HCT116 (cell line): Measurements from ENCODE around the gene MTMR12. TPM values are rescaled to one million over a fixed set of nuclear protein-coding genes. Genes with fewer than 3 reads are reported as not detected.

Experiments
- ATAC-seq: fragments of 200-7000 bp; cut with Tn5 transposase; 2 replicates; pipeline ENCODE4 v1.9.1; 2020; ENCODE audit warnings: mild to moderate bottlenecking, moderate library complexity
- BruUV-seq: library from RNA; stranded (reverse); fragments of 400-500 nt; replicated peaks from 2 replicates; lab custom pipeline; 2021; lab: Mats Ljungman, UMichigan
- CTCF ChIA-PET: fragments of 300-600 bp; sonication (Branson Sonifier 250); formaldehyde crosslinking; loops from one replicate; lab custom pipeline; 2021; ENCODE audit warnings: antibody characterized with exemption; lab: Charles Lee
- POLR2A ChIA-PET: fragments of 300-600, 350-600 bp; sonication (Branson Sonifier 250); formaldehyde crosslinking; loops from one replicate; lab custom pipeline; 2021; ENCODE audit warnings: antibody characterized with exemption; lab: Charles Lee
- RAD21 ChIA-PET, 2 experiments: fragments of 300-600 bp; sonication (Branson Sonifier 250); formaldehyde crosslinking; loops; one replicate each; lab custom pipeline; 2023; ENCODE audit warnings: low total read pairs in 2 of 2; ENCODE audit not compliant: uncharacterized antibody in 2 of 2, unreplicated experiment in 2 of 2, low non-redundant PET in 1 of 2; lab: Charles Lee
- DNase-seq: peaks from one replicate; pipeline ENCODE4 v3.0.0-alpha.2; 2010; ENCODE audit warnings: low read depth, low spot score
- H2AFZ ChIP-seq: fragments of 200-600 bp; shearing (Covaris generic), sonication (generic); 2 replicates; pipeline ENCODE4 v1.6.1; 2017; ENCODE audit warnings: low read depth, mixed run types, mixed read lengths, antibody characterized with exemption, low read length; ENCODE audit not compliant: poor library complexity, severe bottlenecking
- H3K27ac ChIP-seq: 2 replicates; pipeline ENCODE4 v1.5.1; 2012; ENCODE audit warnings: low read depth, low read length
- H3K27me3 ChIP-seq: fragments of 200-600 bp; sonication (generic); 2 replicates; pipeline ENCODE4 v1.6.1; 2016; ENCODE audit warnings: mixed run types, low read length, mixed read lengths; ENCODE audit not compliant: insufficient read depth
- H3K36me3 ChIP-seq, 2 experiments: fragments of 200-500 bp in 1 of 2; fragments of 200-600 bp in 1 of 2; sonication (Bioruptor generic) in 1 of 2; sonication (generic) in 1 of 2; 2 replicates each; pipeline versions ENCODE4 v1.5.1 to v1.6.1; 2014 to 2016; ENCODE audit warnings: low read length in 2 of 2, inconsistent platforms in 1 of 2, mixed read lengths in 1 of 2, mixed run types in 1 of 2; ENCODE audit not compliant: insufficient read depth in 2 of 2, control insufficient read depth in 1 of 2
- H3K4me1 ChIP-seq, 2 experiments: fragments of 200-600 bp in 1 of 2; sonication (generic) in 1 of 2; 2 replicates each; pipeline versions ENCODE4 v1.5.1 to v1.6.1; 2012 to 2017; ENCODE audit warnings: low read length in 2 of 2, inconsistent platforms in 1 of 2, mild to moderate bottlenecking in 1 of 2, mixed read lengths in 1 of 2, mixed run types in 1 of 2, moderate library complexity in 1 of 2; ENCODE audit not compliant: insufficient read depth in 2 of 2, control insufficient read depth in 1 of 2
- H3K4me2 ChIP-seq: fragments of 200-600 bp; sonication (generic); 2 replicates; pipeline ENCODE4 v1.6.1; 2017; ENCODE audit warnings: mixed run types, low read length, mixed read lengths
- H3K4me3 ChIP-seq, 2 experiments: fragments of 200-600 bp in 1 of 2; sonication (generic) in 1 of 2; replicated peaks in 1 of 2; 2 replicates each; pipeline ENCODE4 v1.5.1; 2011 to 2016; ENCODE audit warnings: low read length in 2 of 2, control low read depth in 1 of 2, low read depth in 1 of 2, mild to moderate bottlenecking in 1 of 2, mixed read lengths in 1 of 2, mixed run types in 1 of 2
- H3K79me2 ChIP-seq: fragments of 200-600 bp; sonication (generic); 2 replicates; pipeline ENCODE4 v1.6.1; 2017; ENCODE audit warnings: mild to moderate bottlenecking, mixed run types, low read length, moderate library complexity, mixed read lengths; ENCODE audit not compliant: insufficient read depth
- H3K9ac ChIP-seq: fragments of 200-600 bp; sonication (generic); 2 replicates; pipeline ENCODE4 v1.6.1; 2016; ENCODE audit warnings: low read length, mixed read lengths
- H3K9me2 ChIP-seq: fragments of 200-600 bp; sonication (generic), shearing (Covaris generic); 2 replicates; pipeline ENCODE4 v1.6.1; 2017; ENCODE audit warnings: mixed run types, mild to moderate bottlenecking, moderate library complexity; ENCODE audit not compliant: insufficient read depth
- H3K9me3 ChIP-seq, 2 experiments: fragments of 200-500 bp in 1 of 2; fragments of 200-600 bp in 1 of 2; sonication (Bioruptor generic) in 1 of 2; sonication (generic) in 1 of 2; 2 replicates each; pipeline ENCODE4 v1.6.1; 2014 to 2017; ENCODE audit warnings: low read length in 2 of 2, mixed read lengths in 2 of 2, inconsistent platforms in 1 of 2, low read depth in 1 of 2, mild to moderate bottlenecking in 1 of 2, mixed run types in 1 of 2, moderate library complexity in 1 of 2; ENCODE audit not compliant: control insufficient read depth in 1 of 2, insufficient read depth in 1 of 2
- H4K20me1 ChIP-seq: fragments of 200-600 bp; sonication (generic), shearing (Covaris generic); 2 replicates; pipeline ENCODE4 v1.6.1; 2017; ENCODE audit warnings: mixed run types, mild to moderate bottlenecking, moderate library complexity; ENCODE audit not compliant: insufficient read depth
- CBX3 ChIP-seq: IDR thresholded peaks from 2 replicates; pipeline ENCODE4 v1.6.1; 2012; ENCODE audit warnings: low read depth
- EGR1 ChIP-seq: IDR thresholded peaks from 2 replicates; pipeline ENCODE4 v1.6.1; 2012; ENCODE audit warnings: low read depth
- ELF1 ChIP-seq: IDR thresholded peaks from 2 replicates; pipeline ENCODE4 v1.6.1; 2012; ENCODE audit warnings: low read depth, borderline replicate concordance
- EZH2 ChIP-seq: fragments of 200-600 bp; sonication (generic); IDR thresholded peaks from 2 replicates; pipeline ENCODE4 v1.6.1; 2017; ENCODE audit warnings: antibody characterized with exemption, mixed run types
- JUND ChIP-seq: IDR thresholded peaks from 2 replicates; pipeline ENCODE4 v1.6.1; 2012
- POLR2A ChIP-seq: IDR thresholded peaks from 2 replicates; pipeline ENCODE4 v1.7.0; 2011; ENCODE audit warnings: borderline replicate concordance; ENCODE audit not compliant: insufficient read depth, insufficient read length; ENCODE audit errors: extremely low read depth
- POLR2AphosphoS5 ChIP-seq: IDR thresholded peaks from 2 replicates; pipeline ENCODE4 v1.6.1; 2011; ENCODE audit warnings: mild to moderate bottlenecking, low read depth, low read length, moderate library complexity
- SIN3A ChIP-seq: IDR thresholded peaks from 2 replicates; pipeline ENCODE4 v1.6.1; 2012; ENCODE audit warnings: low read depth
- TCF7L2 ChIP-seq: IDR thresholded peaks from 2 replicates; pipeline ENCODE4 v1.7.0; 2011; ENCODE audit warnings: borderline replicate concordance, inconsistent platforms; ENCODE audit not compliant: insufficient read depth, insufficient read length; ENCODE audit errors: extremely low read depth
- YY1 ChIP-seq: IDR thresholded peaks from 2 replicates; pipeline ENCODE4 v1.6.1; 2011; ENCODE audit warnings: low read length, low read depth, moderate library complexity, mild to moderate bottlenecking; ENCODE audit not compliant: insufficient replicate concordance; ENCODE audit errors: extremely low read depth
- ZNF274 ChIP-seq: fragments of 200-500 bp; sonication (Bioruptor generic); IDR thresholded peaks from 2 replicates; pipeline ENCODE4 v1.6.1; 2014; ENCODE audit warnings: mild to moderate bottlenecking, low read depth, low read length, inconsistent platforms
- intact Hi-C: fragments of 100-400 bp; cut with micrococcal nuclease; formaldehyde crosslinking; loops from 2 replicates; pipeline ENCODE4 v1.10.0; 2022
- total RNA-seq: library from RNA; stranded (reverse); gene quantifications from one replicate; pipeline ENCODE4 v1.2.1, GENCODE V29; 2021; ENCODE audit not compliant: unreplicated experiment
- TF ChIP-seq, protein P1 (sequence below): IDR thresholded peaks from 2 replicates; pipeline ENCODE4 v1.6.1; 2011; ENCODE audit warnings: mild to moderate bottlenecking, low read length, moderate library complexity; ENCODE audit not compliant: insufficient replicate concordance; ENCODE audit errors: extremely low read depth

The MTMR12 gene
- total RNA-seq, 1 experiment from 2014 or later: 27.3 TPM

DNA sequence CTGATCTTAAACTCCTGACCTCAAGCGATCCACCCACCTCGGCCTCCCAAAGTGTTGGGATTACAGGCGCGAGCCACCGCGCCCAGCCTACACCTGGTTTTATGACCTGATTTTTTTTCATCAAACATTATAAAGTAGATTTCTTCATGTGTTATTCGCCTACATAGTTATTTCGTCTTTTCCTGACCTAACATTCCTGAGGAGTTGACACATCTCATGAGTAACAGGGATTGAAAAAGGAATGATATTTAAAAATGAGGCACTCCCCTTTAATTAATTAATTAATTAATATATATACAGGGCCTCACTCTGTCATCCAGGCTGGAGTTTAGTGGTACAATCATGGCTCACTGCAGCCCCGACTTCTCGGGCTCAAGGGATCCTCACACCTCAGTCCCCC is 20.2 kb upstream of the MTMR12 start (continued):
- TF ChIP-seq POLR2AphosphoS5: no peak

DNA sequence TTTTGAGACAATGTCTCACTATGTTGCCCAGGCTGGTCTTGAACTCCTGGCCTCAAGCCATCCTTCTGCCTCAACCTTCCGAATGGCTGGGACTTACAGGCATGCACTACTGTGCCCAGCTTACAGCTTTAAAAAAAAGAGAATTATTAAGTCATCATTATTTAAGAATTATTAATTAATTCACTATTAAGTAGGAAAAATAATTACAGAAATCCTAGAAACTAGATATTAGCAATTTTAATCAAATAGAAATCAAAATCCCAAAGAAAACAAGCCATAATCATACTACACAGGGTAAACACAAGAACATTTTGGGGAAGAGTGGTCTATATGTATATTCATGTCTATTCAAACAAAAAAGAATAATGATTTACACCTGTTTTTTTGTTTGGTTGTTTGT is 19.6 kb upstream of the MTMR12 start:
- ATAC-seq (no peak), DNase-seq (no peak)
- no peaks in the 10 kb centered on the region for H3K79me2 ChIP-seq
- H3K4me3 ChIP-seq: no peak overlapping the region
- H3K9ac ChIP-seq: no peak overlapping the region
- BruUV-seq: no TSS peak
- H3K27ac ChIP-seq: no peak overlapping the region
- no peaks in the 10 kb centered on the region for H3K36me3 ChIP-seq
- H3K9me3 ChIP-seq: no peaks in the 10 kb centered on the region
- 0 out of 4 replicates have a peak, but pooled peaks cover 0 to 5% of the 10 kb centered on the region in 2 experiments for H3K4me1 ChIP-seq
- no peaks in the 10 kb centered on the region for H4K20me1 ChIP-seq
- POLR2A ChIA-PET: no interaction called here
- H3K9me2 ChIP-seq: no peaks in the 10 kb centered on the region
- H2AFZ ChIP-seq: no peak overlapping the region
- TF ChIP-seq, protein P1, sequence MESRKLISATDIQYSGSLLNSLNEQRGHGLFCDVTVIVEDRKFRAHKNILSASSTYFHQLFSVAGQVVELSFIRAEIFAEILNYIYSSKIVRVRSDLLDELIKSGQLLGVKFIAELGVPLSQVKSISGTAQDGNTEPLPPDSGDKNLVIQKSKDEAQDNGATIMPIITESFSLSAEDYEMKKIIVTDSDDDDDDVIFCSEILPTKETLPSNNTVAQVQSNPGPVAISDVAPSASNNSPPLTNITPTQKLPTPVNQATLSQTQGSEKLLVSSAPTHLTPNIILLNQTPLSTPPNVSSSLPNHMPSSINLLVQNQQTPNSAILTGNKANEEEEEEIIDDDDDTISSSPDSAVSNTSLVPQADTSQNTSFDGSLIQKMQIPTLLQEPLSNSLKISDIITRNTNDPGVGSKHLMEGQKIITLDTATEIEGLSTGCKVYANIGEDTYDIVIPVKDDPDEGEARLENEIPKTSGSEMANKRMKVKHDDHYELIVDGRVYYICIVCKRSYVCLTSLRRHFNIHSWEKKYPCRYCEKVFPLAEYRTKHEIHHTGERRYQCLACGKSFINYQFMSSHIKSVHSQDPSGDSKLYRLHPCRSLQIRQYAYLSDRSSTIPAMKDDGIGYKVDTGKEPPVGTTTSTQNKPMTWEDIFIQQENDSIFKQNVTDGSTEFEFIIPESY: no peak
- TF ChIP-seq POLR2A (no peak), CBX3 (no peak), SIN3A (no peak)
- TF ChIP-seq, all 23 proteins: peak for 0
- ChIA-PET CTCF (no interaction called here), RAD21 (no interaction called here)
- Histone ChIP-seq H3K27me3 (no peaks in the 10 kb centered on the region), H3K4me2 (no peak overlapping the region)
- intact Hi-C loops: no loop called here

DNA sequence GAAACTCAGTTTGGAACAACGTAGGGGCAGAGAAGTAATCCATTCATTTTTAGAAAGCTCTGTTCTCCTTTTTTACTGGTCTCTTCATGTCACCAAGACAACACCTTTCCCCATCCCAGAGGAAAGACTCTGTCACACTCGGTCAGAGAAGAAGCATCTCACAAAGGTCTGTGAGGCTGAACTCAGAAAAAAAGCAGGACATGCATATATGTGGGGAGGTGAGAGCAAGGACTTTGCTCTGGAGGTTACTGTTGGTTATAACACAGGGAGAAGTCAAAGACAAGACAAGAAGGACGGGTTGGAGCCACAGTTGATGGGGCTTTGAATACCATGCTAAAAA is 19.2 kb upstream of the MTMR12 start:
- DNase-seq: no peak
- Histone ChIP-seq H2AFZ (no peak overlapping the region), H3K27me3 (no peaks in the 10 kb centered on the region), H3K9me3 (no peaks in the 10 kb centered on the region), H3K9ac (no peak overlapping the region), H3K27ac (no peak overlapping the region), H3K4me3 (no peak overlapping the region), H3K9me2 (no peaks in the 10 kb centered on the region), H3K4me2 (no peak overlapping the region), H4K20me1 (no peaks in the 10 kb centered on the region), H3K79me2 (no peaks in the 10 kb centered on the region), H3K36me3 (no peaks in the 10 kb centered on the region), H3K4me1 (peaks cover 0 to 5% of the 10 kb centered on the region in 2 experiments; a peak in 1 of 4 replicates)
- ChIA-PET POLR2A (no interaction called here), CTCF (no interaction called here), RAD21 (no interaction called here)
- no TSS peak for BruUV-seq
- ATAC-seq: no peak
- intact Hi-C loops: no loop called here
- TF ChIP-seq ELF1: no peak
- no peak for TF ChIP-seq EZH2
- no peak for TF ChIP-seq CBX3
- TF ChIP-seq EGR1: no peak
- TF ChIP-seq JUND: no peak
- TF ChIP-seq POLR2A: no peak
- TF ChIP-seq ZNF274: no peak
- TF ChIP-seq POLR2AphosphoS5: no peak
- TF ChIP-seq, protein P1: no peak
- TF ChIP-seq SIN3A: no peak
- no peak for TF ChIP-seq TCF7L2
- no peak for TF ChIP-seq YY1
